Bronchial epithelial cell (primary cell): Measurements from ENCODE around the gene P2RX2. TPM values are rescaled to one million over a fixed set of nuclear protein-coding genes. Genes with fewer than 3 reads are reported as not detected.

ENCODE experiments used
- DNase-seq: peaks from one replicate; pipeline ENCODE4 v3.0.0-alpha.2; 2010; ENCODE audit warnings: low read depth
- FAIRE-seq: peaks from 2 replicates; lab custom pipeline; 2011; peaks lifted over from hg19 to GRCh38; lab: Jason Lieb, UNC
- H3K27me3 ChIP-seq: 2 replicates; pipeline ENCODE4 v1.5.1; 2011; ENCODE audit warnings: low read length; ENCODE audit not compliant: control insufficient read depth, insufficient read depth
- H3K36me3 ChIP-seq: 2 replicates; pipeline ENCODE4 v1.5.1; 2011; ENCODE audit warnings: low read length; ENCODE audit not compliant: control insufficient read depth, insufficient read depth
- H3K4me3 ChIP-seq: 2 replicates; pipeline ENCODE4 v1.5.1; 2011; ENCODE audit warnings: mild to moderate bottlenecking, low read depth, low read length, control low read depth
- CTCF ChIP-seq: IDR thresholded peaks from 2 replicates; pipeline ENCODE4 v1.5.1; 2011; ENCODE audit warnings: mild to moderate bottlenecking, moderate library complexity, low read length, control low read depth, inconsistent platforms; ENCODE audit not compliant: insufficient read depth, severe bottlenecking
- total RNA-seq: library from RNA; depleted of rRNA; stranded (reverse); fragments of >200 nt; gene quantifications from 2 replicates; pipeline ENCODE4 v1.2.1, GENCODE V29; 2014

P2RX2 gene
- total RNA-seq, 1 donor from 2014 or later = not detected

- Histone ChIP-seq H3K27me3 (no peaks in the 10 kb centered on the region), H3K36me3 (peaks cover 22% of the 10 kb centered on the region), H3K4me3 (no peak overlapping the region)
- TF ChIP-seq CTCF = no peak
- FAIRE-seq (no peak), DNase-seq (no peak)
Measured at GRCh38 chr12:132659146-132659545, 40.6 kb downstream of the P2RX2 start.

GRCh38 chr12:132660052-132660451 lies 41.5 kb downstream of the P2RX2 start:
- Histone ChIP-seq H3K36me3 (peaks cover 22% of the 10 kb centered on the region), H3K4me3 (no peak overlapping the region), H3K27me3 (no peaks in the 10 kb centered on the region)
- FAIRE-seq = no peak
- TF ChIP-seq CTCF = no peak
- DNase-seq = no peak

GRCh38 chr12:132660996-132661395 lies 42.4 kb downstream of the P2RX2 start:
- FAIRE-seq (no peak), DNase-seq (no peak)
- peaks cover 22% of the 10 kb centered on the region for H3K36me3 ChIP-seq
- TF ChIP-seq CTCF = no peak
- no peak overlapping the region for H3K4me3 ChIP-seq
- H3K27me3 ChIP-seq = no peaks in the 10 kb centered on the region

GRCh38 chr12:132661972-132662371 lies 43.4 kb downstream of the P2RX2 start:
- H3K4me3 ChIP-seq = no peak overlapping the region
- no peak for TF ChIP-seq CTCF
- FAIRE-seq (no peak), DNase-seq (no peak)
- peaks cover 20% of the 10 kb centered on the region for H3K36me3 ChIP-seq
- no peaks in the 10 kb centered on the region for H3K27me3 ChIP-seq

GRCh38 chr12:132662901-132663755 lies 44.6 kb downstream of the P2RX2 start:
- no peaks in the 10 kb centered on the region for H3K27me3 ChIP-seq
- peaks cover 16% of the 10 kb centered on the region for H3K36me3 ChIP-seq
- H3K4me3 ChIP-seq = no peak overlapping the region
- no peak for FAIRE-seq
- TF ChIP-seq CTCF = no peak
- no peak for DNase-seq
